Urinary bladder (tissue), 4 donors: Measurements from ENCODE around the gene R3HCC1L. TPM values are rescaled to one million over a fixed set of nuclear protein-coding genes. Genes with fewer than 3 reads are reported as not detected.
"Not testable (repeated sequence)": the region's sequence is repeated elsewhere in the genome, so short reads cannot be mapped to it uniquely, and the experiment has no call there.

Source experiments
- DNase-seq: peaks from one replicate; pipeline ENCODE4 v3.0.0-alpha.2; 2015; ENCODE audit errors: extremely low spot score
- H3K27ac ChIP-seq: one replicate; pipeline ENCODE4 v1.5.1; 2013; ENCODE audit warnings: low read depth, mild to moderate bottlenecking, moderate library complexity
- H3K36me3 ChIP-seq: one replicate; pipeline ENCODE4 v1.6.1; 2013; ENCODE audit warnings: mild to moderate bottlenecking, moderate library complexity; ENCODE audit not compliant: insufficient read depth
- H3K4me1 ChIP-seq: one replicate; pipeline ENCODE4 v1.6.1; 2013; ENCODE audit warnings: mild to moderate bottlenecking, moderate library complexity; ENCODE audit not compliant: insufficient read depth
- H3K4me3 ChIP-seq: one replicate; pipeline ENCODE4 v1.5.1; 2013; ENCODE audit warnings: low read depth, low read length
- WGBS: extraction: QIAGEN DNeasy Blood & Tissue Kit; methylation state at CpG from one replicate; pipeline ENCODE4 v1.1.7; 2013; 5-methylcytosine and 5-hydroxymethylcytosine counted together
- polyA plus RNA-seq: library from polyadenylated mRNA; stranded (reverse); fragments of 200-250 nt; gene quantifications from one replicate; pipeline ENCODE4 v1.2.3, GENCODE V29; 2013
- total RNA-seq: library from RNA; depleted of rRNA; stranded (reverse); fragments of >200 nt; gene quantifications from one replicate; pipeline ENCODE4 v1.2.3, GENCODE V29; 2014
- donor health status: healthy with polysubstance abuse.
- donor health status: healthy.

The R3HCC1L gene
- total and polyA plus RNA-seq, 2 donors, result 9.5 to 24.0 TPM

- 46% methylated on average over 3 of the region's 3 CpGs for WGBS
- Histone ChIP-seq H3K36me3 (no peaks in the 10 kb centered on the region), H3K4me3 (no peak overlapping the region), H3K27ac (no peak overlapping the region), H3K4me1 (peaks cover 3% of the 10 kb centered on the region)
- no peak for DNase-seq
Measured at GRCh38 chr10:98139431-98139830, 5.0 kb downstream of the R3HCC1L start.

GRCh38 chr10:98141484-98142073 lies 7.1 kb downstream of the R3HCC1L start:
- no peak overlapping the region for H3K27ac ChIP-seq
- no peak for DNase-seq

GRCh38 chr10:98144985-98145384 lies 10.5 kb downstream of the R3HCC1L start:
- DNase-seq, result no peak
- no peak overlapping the region for H3K4me3 ChIP-seq
- no peak overlapping the region for H3K27ac ChIP-seq
- peaks cover 1% of the 10 kb centered on the region for H3K4me1 ChIP-seq
- 93% methylated on average over 2 of the region's 2 CpGs for WGBS
- no peaks in the 10 kb centered on the region for H3K36me3 ChIP-seq

More at GRCh38 chr10:98141484-98142073, 7.1 kb downstream of the R3HCC1L start:
- H3K36me3 ChIP-seq, result no peaks in the 10 kb centered on the region
- H3K4me3 ChIP-seq, result no peak overlapping the region
- H3K4me1 ChIP-seq, result peaks cover 3% of the 10 kb centered on the region

- Histone ChIP-seq H3K4me3 (no peak overlapping the region), H3K36me3 (no peaks in the 10 kb centered on the region), H3K27ac (no peak overlapping the region), H3K4me1 (no peaks in the 10 kb centered on the region)
- 100% methylated on average over 1 of the region's 1 CpG for WGBS
- DNase-seq, result no peak
Measured at GRCh38 chr10:98149858-98150257, 15.4 kb downstream of the R3HCC1L start.

GRCh38 chr10:98150544-98150943 lies 16.1 kb downstream of the R3HCC1L start:
- no peak overlapping the region for H3K27ac ChIP-seq
- WGBS, result 90% methylated on average over 5 of the region's 5 CpGs
- H3K4me1 ChIP-seq, result no peaks in the 10 kb centered on the region
- no peak overlapping the region for H3K4me3 ChIP-seq
- no peak for DNase-seq
- no peaks in the 10 kb centered on the region for H3K36me3 ChIP-seq

GRCh38 chr10:98152778-98153177 lies 18.3 kb downstream of the R3HCC1L start:
- WGBS, result 82% methylated on average over 22 of the region's 30 CpGs
- H3K4me3 ChIP-seq, H3K27ac ChIP-seq, H3K36me3 ChIP-seq, DNase-seq, H3K4me1 ChIP-seq: not testable (repeated sequence)

- not testable (repeated sequence) for H3K27ac ChIP-seq, H3K36me3 ChIP-seq, H3K4me3 ChIP-seq, DNase-seq, H3K4me1 ChIP-seq
- 55% methylated on average over 8 of the region's 8 CpGs for WGBS
Measured at GRCh38 chr10:98153213-98153958, 18.9 kb downstream of the R3HCC1L start.

GRCh38 chr10:98154076-98154475 lies 19.6 kb downstream of the R3HCC1L start:
- 75% methylated on average over 3 of the region's 3 CpGs for WGBS
- Histone ChIP-seq H3K27ac (no peak overlapping the region), H3K4me1 (no peaks in the 10 kb centered on the region), H3K4me3 (no peak overlapping the region), H3K36me3 (peaks cover 2% of the 10 kb centered on the region)
- no peak for DNase-seq

GRCh38 chr10:98158576-98158975 lies 24.1 kb downstream of the R3HCC1L start:
- no peaks in the 10 kb centered on the region for H3K4me1 ChIP-seq
- peaks cover 2% of the 10 kb centered on the region for H3K36me3 ChIP-seq
- no peak overlapping the region for H3K27ac ChIP-seq
- DNase-seq, result no peak
- no peak overlapping the region for H3K4me3 ChIP-seq
- WGBS, result 82% methylated on average over 1 of the region's 1 CpG

GRCh38 chr10:98163941-98164340 lies 29.5 kb downstream of the R3HCC1L start:
- Histone ChIP-seq H3K27ac (no peak overlapping the region), H3K36me3 (peaks cover 1% of the 10 kb centered on the region), H3K4me1 (no peaks in the 10 kb centered on the region), H3K4me3 (no peak overlapping the region)
- no peak for DNase-seq
- WGBS, result 86% methylated on average over 5 of the region's 5 CpGs

- H3K4me1 ChIP-seq, result no peaks in the 10 kb centered on the region
- 80% methylated on average over 2 of the region's 2 CpGs for WGBS
- H3K4me3 ChIP-seq, result no peak overlapping the region
- no peak overlapping the region for H3K27ac ChIP-seq
- H3K36me3 ChIP-seq, result peaks cover 1% of the 10 kb centered on the region
- DNase-seq, result no peak
Measured at GRCh38 chr10:98167191-98167590, 32.7 kb downstream of the R3HCC1L start.

GRCh38 chr10:98168147-98168546 lies 33.7 kb downstream of the R3HCC1L start:
- WGBS, result 89% methylated on average over 7 of the region's 7 CpGs
- no peaks in the 10 kb centered on the region for H3K4me1 ChIP-seq
- no peak for DNase-seq
- H3K4me3 ChIP-seq, result no peak overlapping the region
- no peak overlapping the region for H3K27ac ChIP-seq
- H3K36me3 ChIP-seq, result peaks cover 1% of the 10 kb centered on the region

- H3K27ac ChIP-seq, result no peak overlapping the region
- no peak for DNase-seq
- no peak overlapping the region for H3K4me3 ChIP-seq
- no peaks in the 10 kb centered on the region for H3K4me1 ChIP-seq
- 91% methylated on average over 3 of the region's 3 CpGs for WGBS
- peaks cover 1% of the 10 kb centered on the region for H3K36me3 ChIP-seq
Measured at GRCh38 chr10:98168766-98169165, 34.3 kb downstream of the R3HCC1L start.

- no peak overlapping the region for H3K27ac ChIP-seq
- H3K4me3 ChIP-seq, result no peak overlapping the region
- WGBS, result 86% methylated on average over 2 of the region's 2 CpGs
- DNase-seq, result no peak
- H3K4me1 ChIP-seq, result no peaks in the 10 kb centered on the region
- H3K36me3 ChIP-seq, result peaks cover 1% of the 10 kb centered on the region
Measured at GRCh38 chr10:98169379-98169778, 34.9 kb downstream of the R3HCC1L start.
